Endothelial cell of umbilical vein (primary cell): Measurements from ENCODE around the gene SLC38A9. TPM values are rescaled to one million over a fixed set of nuclear protein-coding genes. Genes with fewer than 3 reads are reported as not detected.

Source experiments
- BruUV-seq: library from RNA; stranded (reverse); fragments of 400-500 nt; replicated peaks from 2 replicates; lab custom pipeline; 2021; lab: Mats Ljungman, UMichigan
- CTCF ChIA-PET: fragments of 300-600, 350-600 bp; sonication (Branson Sonifier 250); formaldehyde crosslinking; loops from one replicate; lab custom pipeline; 2021; ENCODE audit warnings: antibody characterized with exemption, inconsistent platforms; lab: Charles Lee
- POLR2A ChIA-PET: fragments of 300-600, 350-600 bp; sonication (Branson Sonifier 250); formaldehyde crosslinking; loops from one replicate; lab custom pipeline; 2021; ENCODE audit warnings: antibody characterized with exemption, inconsistent platforms; lab: Charles Lee
- DNase-seq: peaks from one replicate; pipeline ENCODE4 v3.0.0-alpha.2; 2011; ENCODE audit warnings: low read depth, low spot score
- FAIRE-seq: peaks from 2 replicates; lab custom pipeline; 2011; peaks lifted over from hg19 to GRCh38; lab: Jason Lieb, UNC
- H2AFZ ChIP-seq: 2 replicates; pipeline ENCODE4 v1.6.0; 2012; ENCODE audit warnings: low read depth, low read length, control low read depth, inconsistent platforms
- H3K27ac ChIP-seq: 2 replicates; pipeline ENCODE4 v1.5.1; 2011; ENCODE audit warnings: low read depth, mild to moderate bottlenecking, control low read depth, low read length, moderate library complexity; ENCODE audit not compliant: insufficient read depth
- H3K27me3 ChIP-seq, 2 experiments: 2 replicates each; pipeline versions ENCODE4 v1.6.0 to v1.6.1; 2011; ENCODE audit warnings: low read length in 2 of 2, mixed read lengths in 1 of 2; ENCODE audit not compliant: control insufficient read depth in 2 of 2, insufficient read depth in 2 of 2
- H3K36me3 ChIP-seq, 2 experiments: 2 replicates in 1 of 2; 3 replicates in 1 of 2; pipeline ENCODE4 v1.5.1; 2011; ENCODE audit warnings: low read length in 2 of 2, mild to moderate bottlenecking in 1 of 2, moderate library complexity in 1 of 2; ENCODE audit not compliant: control insufficient read depth in 2 of 2, insufficient read depth in 2 of 2; ENCODE audit errors: extremely low read depth in 1 of 2
- H3K4me1 ChIP-seq: 3 replicates; pipeline ENCODE4 v1.5.1; 2011; ENCODE audit warnings: mild to moderate bottlenecking, low read length; ENCODE audit not compliant: control insufficient read depth, insufficient read depth; ENCODE audit errors: extremely low read depth
- H3K4me2 ChIP-seq: 2 replicates; pipeline ENCODE4 v1.6.1; 2011; ENCODE audit warnings: low read length, control low read depth, mixed read lengths; ENCODE audit not compliant: insufficient read depth
- H3K4me3 ChIP-seq, 3 experiments: fragments of 200-600 bp in 1 of 3; sonication (generic), shearing (Covaris generic) in 1 of 3; replicated peaks in 1 of 3; 2 replicates each; pipeline ENCODE4 v1.5.1; 2011 to 2016; ENCODE audit warnings: control low read depth in 3 of 3, low read length in 3 of 3, mild to moderate bottlenecking in 2 of 3, inconsistent platforms in 1 of 3, low read depth in 1 of 3, moderate library complexity in 1 of 3; ENCODE audit not compliant: insufficient read depth in 1 of 3
- H3K79me2 ChIP-seq: 2 replicates; pipeline ENCODE4 v1.6.0; 2012; ENCODE audit warnings: low read length, inconsistent platforms; ENCODE audit not compliant: control insufficient read depth, insufficient read depth
- H3K9ac ChIP-seq: replicated peaks from 2 replicates; pipeline ENCODE3; 2011; ENCODE audit warnings: low read length, control low read depth; ENCODE audit not compliant: insufficient read depth; ENCODE audit errors: extremely low read depth
- H3K9me1 ChIP-seq: replicated peaks from 3 replicates; pipeline ENCODE4 v1.6.0; 2011; ENCODE audit warnings: mild to moderate bottlenecking, low read length; ENCODE audit not compliant: control insufficient read depth, insufficient read depth; ENCODE audit errors: extremely low read depth
- H3K9me3 ChIP-seq: replicated peaks from 2 replicates; pipeline ENCODE4 v1.5.1; 2012; ENCODE audit warnings: low read length, inconsistent platforms; ENCODE audit not compliant: control insufficient read depth, insufficient read depth
- H4K20me1 ChIP-seq: replicated peaks from 2 replicates; pipeline ENCODE3; 2011; ENCODE audit warnings: mild to moderate bottlenecking, low read length; ENCODE audit not compliant: control insufficient read depth, insufficient read depth; ENCODE audit errors: extremely low read depth
- EZH2 ChIP-seq: IDR thresholded peaks from 2 replicates; pipeline ENCODE4 v1.6.1; 2012; ENCODE audit warnings: borderline replicate concordance, low read depth, mild to moderate bottlenecking, moderate library complexity, low read length, inconsistent platforms; ENCODE audit not compliant: severe bottlenecking
- FOS ChIP-seq: IDR thresholded peaks from 2 replicates; pipeline ENCODE4 v1.6.1; 2011; ENCODE audit warnings: mild to moderate bottlenecking, low read length, moderate library complexity, borderline replicate concordance; ENCODE audit not compliant: insufficient read depth
- GATA2 ChIP-seq: IDR thresholded peaks from 2 replicates; pipeline ENCODE4 v1.7.0; 2011; ENCODE audit warnings: low read depth, mild to moderate bottlenecking, moderate library complexity, mixed read lengths, low read length; ENCODE audit not compliant: insufficient read length, insufficient read depth
- JUN ChIP-seq: IDR thresholded peaks from 2 replicates; pipeline ENCODE4 v1.6.1; 2011; ENCODE audit warnings: borderline replicate concordance, low read depth; ENCODE audit not compliant: insufficient read length, insufficient read depth
- MYC ChIP-seq: IDR thresholded peaks from one replicate; pipeline ENCODE4 v1.6.1; 2011; ENCODE audit warnings: mild to moderate bottlenecking, low read depth, low read length
- POLR2A ChIP-seq: IDR thresholded peaks from 2 replicates; pipeline ENCODE4 v1.6.1; 2012; ENCODE audit warnings: low read depth, mild to moderate bottlenecking, control low read depth, low read length
- POLR2AphosphoS5 ChIP-seq: IDR thresholded peaks from 2 replicates; pipeline ENCODE4 v1.6.1; 2012; ENCODE audit warnings: low read depth, mild to moderate bottlenecking, control low read depth, low read length, moderate library complexity; ENCODE audit not compliant: insufficient read depth
- dilution Hi-C: fragments of 300-500 bp; cut with MboI; formaldehyde crosslinking; loops from one replicate; pipeline ENCODE4 v1.15.0; 2019; ENCODE audit warnings: low sequenced_read_pairs; ENCODE audit not compliant: extremely low pct_ligation_motif_present
- intact Hi-C: fragments of 100-400 bp; cut with micrococcal nuclease; formaldehyde crosslinking; loops from one replicate; pipeline ENCODE4 v1.10.0; 2022
- polyA plus RNA-seq, 4 experiments: library from polyadenylated mRNA; depleted of rRNA in 3 of 4; stranded (reverse) in 3 of 4; unstranded in 1 of 4; fragments of >200 nt; gene quantifications; 2 replicates each; pipeline versions ENCODE4 v1.2.1 to v1.2.3, GENCODE V29; 2011 to 2012; ENCODE audit warnings: missing spikeins in 1 of 4
- total RNA-seq: library from RNA; stranded (reverse); gene quantifications from 2 replicates; pipeline ENCODE4 v1.2.3, GENCODE V29; 2021
- TF ChIP-seq, protein P1 (sequence below): IDR thresholded peaks from 2 replicates; pipeline ENCODE4 v1.6.1; 2011; ENCODE audit not compliant: insufficient read depth, insufficient read length
- TF ChIP-seq, protein P2 (sequence below), 2 donors: IDR thresholded peaks; 1 replicate in 1 of 2; 2 replicates in 1 of 2; pipeline ENCODE4 v1.5.1; 2011; ENCODE audit warnings: low read length in 2 of 2, mild to moderate bottlenecking in 2 of 2, moderate library complexity in 2 of 2, control low read depth in 1 of 2, inconsistent platforms in 1 of 2, low read depth in 1 of 2; ENCODE audit not compliant: insufficient read depth in 1 of 2; ENCODE audit errors: extremely low read depth in 1 of 2

Gene SLC38A9
- total and polyA plus RNA-seq, 2 donors (not counting 3 experiments of a cell fraction or from before 2014, with no cell fraction given): 14.1 to 24.9 TPM

DNA sequence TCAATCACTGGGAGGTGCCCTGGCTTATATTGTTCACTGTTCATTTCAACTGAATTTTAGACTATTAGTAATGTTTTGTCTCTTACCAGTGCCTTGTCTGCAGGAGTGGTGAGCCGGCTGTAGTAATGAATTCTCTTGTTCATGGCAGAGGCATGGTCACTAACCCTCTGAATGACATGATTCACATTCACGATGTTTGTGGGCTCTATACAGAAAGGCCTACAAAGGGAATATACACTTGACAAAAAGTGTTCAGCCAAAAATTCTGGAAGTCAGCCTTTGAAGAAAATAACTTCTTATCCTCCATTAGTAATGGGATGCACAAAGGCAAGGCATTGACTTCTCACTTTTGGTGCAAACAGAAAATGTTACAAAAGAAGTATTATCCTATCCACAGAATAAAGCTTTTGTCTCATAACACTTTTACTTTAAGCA lies 39.6 kb downstream of the SLC38A9 start:
- Histone ChIP-seq H3K27ac (no peak overlapping the region), H3K4me3 (no peak overlapping the region), H4K20me1 (no peaks in the 10 kb centered on the region), H3K27me3 (no peaks in the 10 kb centered on the region), H3K9ac (no peak overlapping the region), H3K36me3 (no peaks in the 10 kb centered on the region), H3K79me2 (no peaks in the 10 kb centered on the region), H3K9me3 (no peaks in the 10 kb centered on the region), H3K4me2 (no peak overlapping the region), H3K9me1 (no peaks in the 10 kb centered on the region), H2AFZ (no peak overlapping the region), H3K4me1 (no peaks in the 10 kb centered on the region)
- ChIA-PET POLR2A (no interaction called here), CTCF (interaction anchor here (1.0 kb wide), 1 partner anchor 19 kb away, joined by 8 read pairs; no protein-coding TSS in a partner anchor)
- TF ChIP-seq POLR2AphosphoS5 (no peak), JUN (no peak), GATA2 (no peak), EZH2 (no peak), MYC (no peak), POLR2A (no peak), FOS (no peak)
- TF ChIP-seq, protein P1, sequence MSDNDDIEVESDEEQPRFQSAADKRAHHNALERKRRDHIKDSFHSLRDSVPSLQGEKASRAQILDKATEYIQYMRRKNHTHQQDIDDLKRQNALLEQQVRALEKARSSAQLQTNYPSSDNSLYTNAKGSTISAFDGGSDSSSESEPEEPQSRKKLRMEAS: no peak
- TF ChIP-seq, protein P2, sequence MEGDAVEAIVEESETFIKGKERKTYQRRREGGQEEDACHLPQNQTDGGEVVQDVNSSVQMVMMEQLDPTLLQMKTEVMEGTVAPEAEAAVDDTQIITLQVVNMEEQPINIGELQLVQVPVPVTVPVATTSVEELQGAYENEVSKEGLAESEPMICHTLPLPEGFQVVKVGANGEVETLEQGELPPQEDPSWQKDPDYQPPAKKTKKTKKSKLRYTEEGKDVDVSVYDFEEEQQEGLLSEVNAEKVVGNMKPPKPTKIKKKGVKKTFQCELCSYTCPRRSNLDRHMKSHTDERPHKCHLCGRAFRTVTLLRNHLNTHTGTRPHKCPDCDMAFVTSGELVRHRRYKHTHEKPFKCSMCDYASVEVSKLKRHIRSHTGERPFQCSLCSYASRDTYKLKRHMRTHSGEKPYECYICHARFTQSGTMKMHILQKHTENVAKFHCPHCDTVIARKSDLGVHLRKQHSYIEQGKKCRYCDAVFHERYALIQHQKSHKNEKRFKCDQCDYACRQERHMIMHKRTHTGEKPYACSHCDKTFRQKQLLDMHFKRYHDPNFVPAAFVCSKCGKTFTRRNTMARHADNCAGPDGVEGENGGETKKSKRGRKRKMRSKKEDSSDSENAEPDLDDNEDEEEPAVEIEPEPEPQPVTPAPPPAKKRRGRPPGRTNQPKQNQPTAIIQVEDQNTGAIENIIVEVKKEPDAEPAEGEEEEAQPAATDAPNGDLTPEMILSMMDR (IDR thresholded peaks at IDR 0.05; ENCODE audit: extremely low read depth in 1 of 2, insufficient read depth in 1 of 2, low read depth in 1 of 2, low read length in 2 of 2): no peak
- BruUV-seq: no TSS peak
- intact Hi-C loops: no loop called here
- FAIRE-seq (no peak), DNase-seq (no peak)
- dilution Hi-C loops: no loop called here
